ENCODE data around the gene MATN3. TPM values are rescaled to one million over a fixed set of nuclear protein-coding genes. Genes with fewer than 3 reads are reported as not detected.

The MATN3 gene
- total RNA-seq, 1 experiment from 2014 or later: 18.1 TPM

DNA sequence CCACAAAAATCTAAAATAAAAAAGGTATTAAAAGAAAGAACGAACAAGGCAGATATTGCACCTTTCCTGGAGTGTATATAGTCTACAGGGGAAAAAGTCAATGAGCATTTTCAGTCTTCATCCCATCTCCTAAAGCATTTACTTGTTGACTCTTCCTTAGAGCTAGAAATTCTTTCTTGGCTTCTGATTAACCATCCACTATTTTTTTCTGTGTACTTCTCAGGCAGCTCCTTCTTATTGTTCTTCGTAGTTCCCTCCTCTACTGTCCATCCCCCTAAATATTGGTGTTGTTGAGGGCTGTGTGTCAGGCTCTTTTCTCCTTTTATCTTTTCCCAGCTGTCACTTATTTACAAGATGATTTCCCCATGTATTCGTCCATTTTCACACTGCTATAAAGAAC lies 42.5 kb upstream of the MATN3 start:
- no peaks in the 10 kb centered on the region for H3K9me3 ChIP-seq
- Mint-ChIP-seq H3K4me3 (ENCODE audit: unreplicated experiment) (no peak overlapping the region), H3K27ac (ENCODE audit: unreplicated experiment) (no peak overlapping the region), H3K36me3 (ENCODE audit: insufficient read depth, unreplicated experiment) (no peaks in the 10 kb centered on the region), H3K9me3 (ENCODE audit: unreplicated experiment) (no peaks in the 10 kb centered on the region), H3K27me3 (ENCODE audit: insufficient read depth, unreplicated experiment) (peaks cover 3% of the 10 kb centered on the region), H3K4me1 (ENCODE audit: low read depth, unreplicated experiment) (peaks cover 14% of the 10 kb centered on the region)
- no peak for DNase-seq
- TF ChIP-seq, protein P1, sequence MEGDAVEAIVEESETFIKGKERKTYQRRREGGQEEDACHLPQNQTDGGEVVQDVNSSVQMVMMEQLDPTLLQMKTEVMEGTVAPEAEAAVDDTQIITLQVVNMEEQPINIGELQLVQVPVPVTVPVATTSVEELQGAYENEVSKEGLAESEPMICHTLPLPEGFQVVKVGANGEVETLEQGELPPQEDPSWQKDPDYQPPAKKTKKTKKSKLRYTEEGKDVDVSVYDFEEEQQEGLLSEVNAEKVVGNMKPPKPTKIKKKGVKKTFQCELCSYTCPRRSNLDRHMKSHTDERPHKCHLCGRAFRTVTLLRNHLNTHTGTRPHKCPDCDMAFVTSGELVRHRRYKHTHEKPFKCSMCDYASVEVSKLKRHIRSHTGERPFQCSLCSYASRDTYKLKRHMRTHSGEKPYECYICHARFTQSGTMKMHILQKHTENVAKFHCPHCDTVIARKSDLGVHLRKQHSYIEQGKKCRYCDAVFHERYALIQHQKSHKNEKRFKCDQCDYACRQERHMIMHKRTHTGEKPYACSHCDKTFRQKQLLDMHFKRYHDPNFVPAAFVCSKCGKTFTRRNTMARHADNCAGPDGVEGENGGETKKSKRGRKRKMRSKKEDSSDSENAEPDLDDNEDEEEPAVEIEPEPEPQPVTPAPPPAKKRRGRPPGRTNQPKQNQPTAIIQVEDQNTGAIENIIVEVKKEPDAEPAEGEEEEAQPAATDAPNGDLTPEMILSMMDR (IDR thresholded peaks at IDR 0.05; ENCODE audit: insufficient read depth in 1 of 2, low read depth in 1 of 2, low read length in 1 of 2, severe bottlenecking in 1 of 2, unreplicated experiment in 1 of 2): no peak
- CTCF ChIA-PET: interaction anchor here (0.8 kb wide), 1 partner anchor 99 kb away, joined by 3 read pairs; no protein-coding TSS in a partner anchor
- no peaks in the 10 kb centered on the region for H3K27me3 ChIP-seq (replicated peaks; ENCODE audit: control insufficient read depth, insufficient read depth, low read length)
- POLR2A ChIA-PET: interaction anchor here (0.5 kb wide), 1 partner anchor 70 kb away, joined by 3 read pairs; no protein-coding TSS in a partner anchor
- no TSS peak for BruUV-seq (replicated peaks)
- H3K4me1 ChIP-seq: peaks cover 27% of the 10 kb centered on the region
- H3K36me3 ChIP-seq (ENCODE audit: control insufficient read depth, insufficient read depth, low read length): no peaks in the 10 kb centered on the region
- H3K4me3 ChIP-seq (ENCODE audit: low read depth, low read length): no peak overlapping the region
- intact Hi-C loops (cut with micrococcal nuclease; ENCODE audit: unreplicated experiment): loop anchor here (1.0 kb wide), 1 partner anchor 43 kb away; no protein-coding TSS in a partner anchor

DNA sequence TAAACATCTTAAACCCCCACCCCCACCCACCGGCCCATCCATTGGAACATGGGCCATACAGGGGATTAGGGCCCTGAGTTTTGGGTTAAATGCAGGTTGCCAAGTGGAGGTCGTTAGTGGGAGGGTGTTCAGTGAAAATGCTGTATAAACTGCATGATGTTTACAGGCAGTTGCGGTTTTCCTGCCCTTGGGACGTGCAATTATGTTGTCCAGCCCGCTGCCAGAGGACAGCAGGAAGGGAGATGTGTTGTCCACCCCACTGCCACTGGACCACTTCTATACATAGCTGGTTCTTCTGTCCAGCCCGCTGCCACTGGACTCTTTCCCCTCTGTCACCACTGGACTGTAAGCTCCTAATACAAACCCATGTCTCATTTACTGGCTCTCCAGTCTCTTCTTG lies 41.7 kb upstream of the MATN3 start:
- no peaks in the 10 kb centered on the region for H3K36me3 ChIP-seq (ENCODE audit: control insufficient read depth, insufficient read depth, low read length)
- DNase-seq: no peak
- H3K4me3 ChIP-seq (ENCODE audit: low read depth, low read length): no peak overlapping the region
- TF ChIP-seq, protein P1 (IDR thresholded peaks at IDR 0.05; ENCODE audit: insufficient read depth in 1 of 2, low read depth in 1 of 2, low read length in 1 of 2, severe bottlenecking in 1 of 2, unreplicated experiment in 1 of 2): no peak
- ChIA-PET CTCF (no interaction called here), POLR2A (no interaction called here)
- H3K27me3 ChIP-seq (replicated peaks; ENCODE audit: control insufficient read depth, insufficient read depth, low read length): no peaks in the 10 kb centered on the region
- Mint-ChIP-seq H3K27ac (ENCODE audit: unreplicated experiment) (no peak overlapping the region), H3K4me3 (ENCODE audit: unreplicated experiment) (no peak overlapping the region), H3K36me3 (ENCODE audit: insufficient read depth, unreplicated experiment) (no peaks in the 10 kb centered on the region), H3K9me3 (ENCODE audit: unreplicated experiment) (no peaks in the 10 kb centered on the region), H3K27me3 (ENCODE audit: insufficient read depth, unreplicated experiment) (peaks cover 3% of the 10 kb centered on the region), H3K4me1 (ENCODE audit: low read depth, unreplicated experiment) (peaks cover 21% of the 10 kb centered on the region)
- no peaks in the 10 kb centered on the region for H3K9me3 ChIP-seq
- intact Hi-C loops (cut with micrococcal nuclease; ENCODE audit: unreplicated experiment): no loop called here
- H3K4me1 ChIP-seq: peaks cover 27% of the 10 kb centered on the region
- no TSS peak for BruUV-seq (replicated peaks)

DNA sequence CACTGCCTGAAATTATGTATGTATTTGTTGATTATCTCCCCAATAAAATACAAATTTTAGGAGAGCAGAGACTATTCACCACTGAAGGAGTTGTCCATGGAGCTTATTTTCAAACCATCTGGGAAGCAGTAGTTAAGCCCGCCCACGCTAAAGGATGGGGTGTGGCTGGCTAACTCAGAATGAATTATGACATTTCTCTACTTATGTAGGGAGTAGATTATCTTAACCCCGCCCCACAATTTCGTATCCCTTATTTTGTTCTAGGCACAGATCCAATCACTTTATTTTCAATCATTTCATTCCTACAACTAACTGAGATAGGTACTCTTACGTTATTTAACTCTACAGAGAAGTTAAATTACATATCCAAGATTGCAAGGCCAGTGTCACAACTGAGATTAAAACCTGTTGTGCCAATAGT lies 40.4 kb upstream of the MATN3 start:
- peaks cover 21% of the 10 kb centered on the region for H3K4me1 Mint-ChIP-seq (ENCODE audit: low read depth, unreplicated experiment)
- Histone ChIP-seq H3K4me3 (ENCODE audit: low read depth, low read length) (peak overlapping the region; percentile 77), H3K9me3 (no peaks in the 10 kb centered on the region), H3K27me3 (replicated peaks; ENCODE audit: control insufficient read depth, insufficient read depth, low read length) (no peaks in the 10 kb centered on the region), H3K4me1 (peaks cover 27% of the 10 kb centered on the region), H3K36me3 (ENCODE audit: control insufficient read depth, insufficient read depth, low read length) (no peaks in the 10 kb centered on the region)
- BruUV-seq (replicated peaks): no TSS peak
- ChIA-PET POLR2A (interaction anchor here (0.8 to 1.8 kb wide), 3 partner anchors 9 to 63 kb away, joined by 4 to 7 read pairs (median 5); partner anchors contain the start of gene WDR35), CTCF (interaction anchor here (1.0 to 3.5 kb wide), 3 partner anchors 18 to 41 kb away, joined by 3 to 33 read pairs (median 12); no protein-coding TSS in a partner anchor)
- peaks cover 3% of the 10 kb centered on the region for H3K27me3 Mint-ChIP-seq (ENCODE audit: insufficient read depth, unreplicated experiment)
- intact Hi-C loops (cut with micrococcal nuclease; ENCODE audit: unreplicated experiment): no loop called here
- no peaks in the 10 kb centered on the region for H3K36me3 Mint-ChIP-seq (ENCODE audit: insufficient read depth, unreplicated experiment)
- H3K27ac Mint-ChIP-seq (ENCODE audit: unreplicated experiment): no peak overlapping the region
- peak; percentile 55 to 64 for DNase-seq
- TF ChIP-seq, protein P1 (IDR thresholded peaks at IDR 0.05; ENCODE audit: insufficient read depth in 1 of 2, low read depth in 1 of 2, low read length in 1 of 2, severe bottlenecking in 1 of 2, unreplicated experiment in 1 of 2): no peak
- no peaks in the 10 kb centered on the region for H3K9me3 Mint-ChIP-seq (ENCODE audit: unreplicated experiment)
- no peak overlapping the region for H3K4me3 Mint-ChIP-seq (ENCODE audit: unreplicated experiment)
